ENCODE data around the gene ATP10A.

ATP10A gene

DNA sequence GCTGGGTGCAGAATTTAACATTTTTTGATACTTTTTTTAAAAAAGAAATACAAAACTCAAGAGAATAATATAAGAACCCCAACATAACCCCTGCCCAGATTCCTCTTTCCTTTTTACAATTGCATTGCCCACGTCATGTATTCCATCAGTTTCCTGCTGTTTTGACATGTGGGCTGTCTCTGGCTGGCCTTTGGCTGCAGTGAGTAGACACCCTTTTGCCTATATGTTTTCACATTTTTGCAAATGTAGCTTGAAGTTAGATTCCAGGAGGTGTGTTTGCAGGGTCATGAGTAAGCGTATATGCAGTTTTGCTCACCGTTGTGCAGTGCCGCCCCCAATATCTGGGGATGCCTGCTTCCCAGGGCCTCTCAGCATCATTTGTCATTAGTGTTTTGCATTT, 28.0 kb upstream of the ATP10A start:
- ATAC-seq = no peak
- TF ChIP-seq PATZ1 (CRISPR knock-in tag; IDR thresholded peaks at IDR 0.05; ENCODE audit: borderline replicate concordance) (no peak), OSR1 (CRISPR knock-in tag; IDR thresholded peaks at IDR 0.05) (no peak), ISL1 (CRISPR knock-in tag; IDR thresholded peaks at IDR 0.05) (no peak), TOX (CRISPR knock-in tag; IDR thresholded peaks at IDR 0.05; ENCODE audit: borderline replicate concordance) (no peak), TCF4 (CRISPR knock-in tag; IDR thresholded peaks at IDR 0.05; ENCODE audit: borderline replicate concordance) (no peak), SNAI2 (CRISPR knock-in tag; IDR thresholded peaks at IDR 0.05) (no peak)

DNA sequence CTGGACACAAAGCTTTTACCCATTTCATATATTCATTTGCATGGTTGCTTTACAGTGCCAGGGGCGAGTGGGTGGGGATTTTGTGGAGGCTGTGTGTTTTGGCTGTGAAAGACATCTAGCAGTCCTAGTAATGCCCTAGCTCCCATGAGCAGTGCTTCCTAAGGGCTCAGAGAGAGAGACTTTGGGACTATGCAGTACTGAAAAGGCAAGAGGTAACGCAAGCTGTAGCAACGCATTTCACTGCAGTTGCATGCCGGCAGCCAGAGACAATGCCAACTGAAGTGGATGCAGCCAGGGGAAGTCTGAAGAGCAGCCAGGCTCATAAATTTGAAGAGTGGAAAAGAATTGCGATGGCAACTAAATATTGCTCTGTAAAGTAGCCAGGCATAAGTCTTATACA, 27.4 kb upstream of the ATP10A start:
- TF ChIP-seq ESRRG (CRISPR knock-in tag; IDR thresholded peaks at IDR 0.05) (no peak), CSDC2 (CRISPR knock-in tag; IDR thresholded peaks at IDR 0.05) (no peak)
- TF ChIP-seq, protein P1, sequence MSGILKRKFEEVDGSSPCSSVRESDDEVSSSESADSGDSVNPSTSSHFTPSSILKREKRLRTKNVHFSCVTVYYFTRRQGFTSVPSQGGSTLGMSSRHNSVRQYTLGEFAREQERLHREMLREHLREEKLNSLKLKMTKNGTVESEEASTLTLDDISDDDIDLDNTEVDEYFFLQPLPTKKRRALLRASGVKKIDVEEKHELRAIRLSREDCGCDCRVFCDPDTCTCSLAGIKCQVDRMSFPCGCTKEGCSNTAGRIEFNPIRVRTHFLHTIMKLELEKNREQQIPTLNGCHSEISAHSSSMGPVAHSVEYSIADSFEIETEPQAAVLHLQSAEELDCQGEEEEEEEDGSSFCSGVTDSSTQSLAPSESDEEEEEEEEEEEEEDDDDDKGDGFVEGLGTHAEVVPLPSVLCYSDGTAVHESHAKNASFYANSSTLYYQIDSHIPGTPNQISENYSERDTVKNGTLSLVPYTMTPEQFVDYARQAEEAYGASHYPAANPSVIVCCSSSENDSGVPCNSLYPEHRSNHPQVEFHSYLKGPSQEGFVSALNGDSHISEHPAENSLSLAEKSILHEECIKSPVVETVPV (CRISPR knock-in tag; IDR thresholded peaks at IDR 0.05) = no peak
- no peak for ATAC-seq

GRCh38 chr15:25887870-25888269, 24.7 kb upstream of the ATP10A start:
- TF ChIP-seq ISL1 (CRISPR knock-in tag; IDR thresholded peaks at IDR 0.05) (no peak), ZC3H10 (CRISPR knock-in tag; IDR thresholded peaks at IDR 0.05) (no peak), ZFP3 (CRISPR knock-in tag; IDR thresholded peaks at IDR 0.05) (no peak), RARB (CRISPR knock-in tag; IDR thresholded peaks at IDR 0.05) (no peak), PPARA (CRISPR knock-in tag; IDR thresholded peaks at IDR 0.05; ENCODE audit: borderline replicate concordance) (no peak), ZNF8 (CRISPR knock-in tag; IDR thresholded peaks at IDR 0.05) (no peak), ESRRG (CRISPR knock-in tag; IDR thresholded peaks at IDR 0.05) (no peak), TOX (CRISPR knock-in tag; IDR thresholded peaks at IDR 0.05; ENCODE audit: borderline replicate concordance) (no peak), CREB5 (CRISPR knock-in tag; IDR thresholded peaks at IDR 0.05; ENCODE audit: low read depth) (no peak), ZFP30 (CRISPR knock-in tag; IDR thresholded peaks at IDR 0.05) (no peak), TCF4 (CRISPR knock-in tag; IDR thresholded peaks at IDR 0.05; ENCODE audit: borderline replicate concordance) (no peak)
- TF ChIP-seq, protein P1 (CRISPR knock-in tag; IDR thresholded peaks at IDR 0.05) = no peak
- no peak for ATAC-seq

DNA sequence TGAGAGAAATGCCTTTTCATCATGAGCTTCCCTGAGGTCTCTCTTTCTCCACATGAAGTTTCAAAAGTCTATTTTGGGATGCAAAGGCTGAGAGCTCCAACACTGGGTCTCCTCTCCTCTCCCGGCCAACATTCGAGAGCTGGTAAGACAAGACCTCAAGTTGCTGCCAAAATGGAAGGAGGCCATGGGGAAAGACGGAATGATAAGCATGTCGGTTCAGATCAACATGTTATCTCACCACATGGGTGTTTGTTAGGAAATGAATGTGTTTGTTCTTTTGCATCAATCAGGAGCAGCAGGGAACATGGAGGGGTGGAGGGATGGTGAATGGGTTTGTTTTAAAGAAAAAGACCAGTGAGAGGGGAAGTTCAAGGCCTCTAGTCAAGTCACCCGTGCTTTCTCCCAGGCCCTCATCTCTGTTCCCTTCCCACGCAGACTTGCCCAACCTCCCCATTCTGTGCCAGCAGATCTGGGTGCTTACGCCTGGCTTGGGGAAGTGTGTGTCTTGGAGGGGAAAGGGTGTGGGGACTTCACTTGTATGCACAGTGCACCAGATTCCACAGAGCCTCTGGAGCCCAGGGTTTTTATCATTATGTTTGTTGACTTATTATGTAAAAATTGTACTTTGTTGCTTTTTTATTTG, 23.5 kb upstream of the ATP10A start:
- TF ChIP-seq ZNF565 (CRISPR knock-in tag; conservative IDR thresholded peaks at IDR 0.05; ENCODE audit: low read depth) = no peak
- no peak for ATAC-seq

DNA sequence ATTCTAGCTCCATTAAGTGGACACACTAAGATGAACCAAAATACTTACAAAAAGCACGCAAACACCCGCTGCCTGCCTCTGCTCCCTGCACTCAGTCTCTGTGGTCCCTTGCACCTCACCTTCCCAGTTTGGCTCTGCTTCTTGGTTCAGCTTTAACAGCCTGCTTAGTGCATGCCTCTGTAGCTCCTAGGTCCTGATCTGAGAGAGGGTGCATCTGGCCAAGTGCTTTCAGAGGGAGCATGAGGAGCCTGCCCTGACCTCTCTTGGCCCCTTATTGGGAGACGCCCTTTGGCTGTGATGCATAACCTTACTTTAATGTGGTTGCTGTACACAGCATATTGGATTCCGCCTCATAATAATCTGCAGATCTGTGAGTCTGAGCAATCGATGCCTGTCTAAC, 21.2 kb upstream of the ATP10A start:
- ATAC-seq = no peak
- TF ChIP-seq, protein P1 (CRISPR knock-in tag; IDR thresholded peaks at IDR 0.05) = no peak
- TF ChIP-seq TOX (CRISPR knock-in tag; IDR thresholded peaks at IDR 0.05; ENCODE audit: borderline replicate concordance) = no peak
